Measurements from ENCODE around the gene ZBTB44.
"Not testable (repeated sequence)": the region's sequence is repeated elsewhere in the genome, so short reads cannot be mapped to it uniquely, and the experiment has no call there.

DNA sequence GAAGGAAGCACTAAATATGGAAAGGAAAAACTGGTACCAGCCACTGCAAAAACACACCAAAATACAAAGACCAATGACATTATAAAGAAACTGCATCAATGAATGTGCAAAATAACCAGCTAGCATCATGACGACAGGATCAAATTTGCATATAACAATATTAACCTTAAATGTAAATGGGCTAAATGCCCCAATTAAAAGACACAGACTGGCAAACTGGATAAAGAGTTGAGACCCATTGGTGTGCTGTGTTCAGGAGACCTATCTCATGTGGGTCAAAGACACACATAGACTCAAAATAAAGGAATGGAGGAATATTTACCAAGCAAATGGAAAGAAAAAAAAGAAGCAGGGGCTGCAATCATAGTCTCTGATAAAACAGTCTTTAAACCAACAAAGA is 63.0 kb downstream of the ZBTB44 start:
- TF ChIP-seq, protein P1, sequence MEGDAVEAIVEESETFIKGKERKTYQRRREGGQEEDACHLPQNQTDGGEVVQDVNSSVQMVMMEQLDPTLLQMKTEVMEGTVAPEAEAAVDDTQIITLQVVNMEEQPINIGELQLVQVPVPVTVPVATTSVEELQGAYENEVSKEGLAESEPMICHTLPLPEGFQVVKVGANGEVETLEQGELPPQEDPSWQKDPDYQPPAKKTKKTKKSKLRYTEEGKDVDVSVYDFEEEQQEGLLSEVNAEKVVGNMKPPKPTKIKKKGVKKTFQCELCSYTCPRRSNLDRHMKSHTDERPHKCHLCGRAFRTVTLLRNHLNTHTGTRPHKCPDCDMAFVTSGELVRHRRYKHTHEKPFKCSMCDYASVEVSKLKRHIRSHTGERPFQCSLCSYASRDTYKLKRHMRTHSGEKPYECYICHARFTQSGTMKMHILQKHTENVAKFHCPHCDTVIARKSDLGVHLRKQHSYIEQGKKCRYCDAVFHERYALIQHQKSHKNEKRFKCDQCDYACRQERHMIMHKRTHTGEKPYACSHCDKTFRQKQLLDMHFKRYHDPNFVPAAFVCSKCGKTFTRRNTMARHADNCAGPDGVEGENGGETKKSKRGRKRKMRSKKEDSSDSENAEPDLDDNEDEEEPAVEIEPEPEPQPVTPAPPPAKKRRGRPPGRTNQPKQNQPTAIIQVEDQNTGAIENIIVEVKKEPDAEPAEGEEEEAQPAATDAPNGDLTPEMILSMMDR (IDR thresholded peaks at IDR 0.05; ENCODE audit: low read length) = not testable (repeated sequence)
- not testable (repeated sequence) for TF ChIP-seq EZH2 (IDR thresholded peaks at IDR 0.05; ENCODE audit: borderline replicate concordance, low read length)
